HG03108 (cell line): ENCODE measurements around the gene DROSHA.

Experiments used
- ATAC-seq: cut with Tn5 transposase; IDR thresholded peaks from one replicate; pipeline ENCODE4 v1.9.1; 2021; ENCODE audit warnings: moderate library complexity; ENCODE audit not compliant: unreplicated experiment

The DROSHA gene

GRCh38 chr5:31355337-31355736 is 176.6 kb downstream of the DROSHA start:
- ATAC-seq, result no peak
